Measurements from ENCODE around the gene CENPV.
"Not testable (repeated sequence)": the region's sequence is repeated elsewhere in the genome, so short reads cannot be mapped to it uniquely, and the experiment has no call there.

GRCh38 chr17:16392491-16392890 lies 39.2 kb upstream of the CENPV start:
- TF ChIP-seq CTCF (IDR thresholded peaks at IDR 0.05); SIN3A (IDR thresholded peaks at IDR 0.05; ENCODE audit: borderline replicate concordance, insufficient read depth, low read depth, low read length); REST (IDR thresholded peaks at IDR 0.05; ENCODE audit: insufficient read depth in 1 of 2, low read depth in 2 of 2, low read length in 1 of 2); POLR2AphosphoS5 (IDR thresholded peaks at IDR 0.05; ENCODE audit: low read depth, low read length): not testable (repeated sequence)

Measured in Panc1 (cell line).